ENCODE data around the gene TCHHL1. TPM values are rescaled to one million over a fixed set of nuclear protein-coding genes. Genes with fewer than 3 reads are reported as not detected.

The TCHHL1 gene
- total RNA-seq, 2 donors from 2014 or later: not detected

- Mint-ChIP-seq H3K4me3 (no peak overlapping the region), H3K4me1 (ENCODE audit: low read depth in 2 of 2) (no peaks in the 10 kb centered on the region), H3K27ac (no peak overlapping the region), H3K36me3 (no peaks in the 10 kb centered on the region), H3K27me3 (peaks cover 35 to 42% of the 10 kb centered on the region in 2 donors), H3K9me3 (no peaks in the 10 kb centered on the region)
- DNase-seq (ENCODE audit: low spot score) (no peak), ATAC-seq (no peak)
Measured at GRCh38 chr1:152067929-152068328, 20.9 kb downstream of the TCHHL1 start.

DNA sequence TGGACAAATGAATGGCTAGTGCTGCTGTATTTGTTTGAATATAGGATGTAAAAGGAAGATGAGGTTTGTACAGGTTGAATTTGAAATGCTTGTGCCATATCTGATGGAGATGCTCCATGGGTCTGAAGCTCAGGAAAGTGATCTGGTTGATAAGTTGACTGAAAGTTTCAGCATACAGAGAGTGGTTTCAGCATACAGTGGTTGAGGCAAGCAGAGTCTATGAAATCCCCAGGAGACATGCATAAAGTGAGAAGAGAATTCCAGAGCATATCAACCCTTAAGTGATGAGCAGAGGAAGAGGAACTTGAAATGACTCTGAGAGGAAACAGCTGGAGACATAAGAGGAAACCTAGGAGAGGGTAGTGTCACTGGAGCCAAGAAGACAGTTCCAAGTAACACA is 21.7 kb downstream of the TCHHL1 start:
- H3K27me3 Mint-ChIP-seq: peaks cover 34 to 38% of the 10 kb centered on the region in 2 donors
- H3K4me1 Mint-ChIP-seq (ENCODE audit: low read depth in 2 of 2): no peaks in the 10 kb centered on the region
- H3K9me3 Mint-ChIP-seq: no peaks in the 10 kb centered on the region
- H3K27ac Mint-ChIP-seq: no peak overlapping the region
- DNase-seq (ENCODE audit: low spot score) (no peak), ATAC-seq (no peak)
- no peaks in the 10 kb centered on the region for H3K36me3 Mint-ChIP-seq
- H3K4me3 Mint-ChIP-seq: no peak overlapping the region

DNA sequence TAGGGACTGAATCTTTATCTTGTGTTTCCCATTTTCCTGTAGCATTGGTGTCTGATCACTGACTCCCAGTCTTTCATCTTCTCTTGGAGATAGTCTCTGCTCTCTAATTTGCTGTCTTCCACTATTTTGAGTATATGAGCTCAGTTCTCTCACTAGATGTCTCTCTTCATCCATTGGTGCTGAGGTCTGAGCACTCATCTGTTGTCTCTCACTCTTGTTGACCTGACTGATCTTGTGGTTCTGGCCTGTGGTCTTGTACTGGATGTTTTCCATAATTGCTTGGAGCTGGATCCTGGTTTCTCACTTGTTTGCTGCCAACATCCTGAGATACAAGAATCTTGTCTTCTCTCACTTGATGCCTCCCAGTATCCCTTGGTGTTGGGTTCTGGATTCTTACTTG is 26.9 kb downstream of the TCHHL1 start:
- ATAC-seq (no peak), DNase-seq (ENCODE audit: low spot score) (no peak)
- no peak overlapping the region for H3K27ac Mint-ChIP-seq
- H3K27me3 Mint-ChIP-seq: peaks cover 23 to 31% of the 10 kb centered on the region in 2 donors
- no peaks in the 10 kb centered on the region for H3K4me1 Mint-ChIP-seq (ENCODE audit: low read depth in 2 of 2)
- no peaks in the 10 kb centered on the region for H3K36me3 Mint-ChIP-seq
- H3K4me3 Mint-ChIP-seq: no peak overlapping the region
- H3K9me3 Mint-ChIP-seq: no peaks in the 10 kb centered on the region

DNA sequence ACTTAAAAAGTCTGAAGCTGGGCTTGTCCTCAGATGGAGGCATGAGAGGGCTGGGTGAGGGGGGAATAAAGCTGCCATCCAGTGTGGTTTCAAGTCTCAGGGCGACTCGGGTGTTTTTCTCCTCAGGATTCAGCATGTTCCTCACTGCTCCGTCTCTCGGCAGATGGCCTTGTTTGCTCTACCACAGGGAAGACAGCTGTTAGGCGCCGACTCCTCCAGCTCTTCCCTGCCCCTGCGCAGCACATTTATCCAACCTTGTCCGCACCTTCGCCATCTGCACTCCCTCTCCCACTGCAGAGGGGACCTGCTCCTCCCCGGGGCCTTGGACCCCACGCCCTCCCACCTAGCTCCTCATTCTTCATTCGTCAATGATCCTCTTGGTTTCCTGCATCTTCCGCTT is 35.5 kb downstream of the TCHHL1 start:
- ATAC-seq (no peak), DNase-seq (ENCODE audit: low spot score) (no peak)
- no peak overlapping the region for H3K27ac Mint-ChIP-seq
- H3K27me3 Mint-ChIP-seq: peaks cover 21 to 32% of the 10 kb centered on the region in 2 donors
- H3K9me3 Mint-ChIP-seq: no peaks in the 10 kb centered on the region
- H3K4me1 Mint-ChIP-seq (ENCODE audit: low read depth in 2 of 2): peaks cover 16 to 23% of the 10 kb centered on the region in 2 donors
- H3K4me3 Mint-ChIP-seq: no peak overlapping the region
- no peaks in the 10 kb centered on the region for H3K36me3 Mint-ChIP-seq

DNA sequence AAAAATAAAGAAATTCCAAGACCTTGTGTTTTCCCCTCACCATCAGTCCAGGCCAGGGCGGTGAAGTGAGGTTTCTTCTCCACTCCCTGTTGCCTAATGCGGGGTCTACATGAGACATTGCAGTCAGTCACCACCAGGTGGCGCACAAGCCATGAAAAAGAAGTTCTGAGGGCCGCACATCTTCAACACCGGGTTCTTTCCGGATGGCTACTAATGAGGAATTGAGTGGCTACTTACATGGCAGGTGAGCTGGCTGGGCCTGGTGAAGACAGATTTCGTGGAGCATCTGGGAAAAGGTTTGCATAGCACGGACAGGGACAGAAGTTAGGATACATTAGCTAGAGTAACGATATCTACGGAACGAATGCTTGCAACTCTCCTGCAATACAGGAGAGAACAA is 36.3 kb downstream of the TCHHL1 start:
- Mint-ChIP-seq H3K27me3 (peaks cover 16 to 26% of the 10 kb centered on the region in 2 donors), H3K4me3 (no peak overlapping the region), H3K27ac (no peak overlapping the region), H3K4me1 (ENCODE audit: low read depth in 2 of 2) (peaks cover 24 to 30% of the 10 kb centered on the region in 2 donors), H3K9me3 (no peaks in the 10 kb centered on the region), H3K36me3 (no peaks in the 10 kb centered on the region)
- ATAC-seq (no peak), DNase-seq (ENCODE audit: low spot score) (peak; percentile 83)

GRCh38 chr1:152050886-152051675 is 37.8 kb downstream of the TCHHL1 start:
- Mint-ChIP-seq H3K4me1 (ENCODE audit: low read depth in 2 of 2) (peaks cover 25 to 33% of the 10 kb centered on the region in 2 donors), H3K4me3 (no peak overlapping the region), H3K36me3 (no peaks in the 10 kb centered on the region), H3K9me3 (no peaks in the 10 kb centered on the region), H3K27me3 (peaks cover 12 to 20% of the 10 kb centered on the region in 2 donors), H3K27ac (peak overlapping the region in 1 of 2 donors; percentile 78)
- DNase-seq (ENCODE audit: low spot score) (no peak), ATAC-seq (no peak)

- H3K9me3 Mint-ChIP-seq: no peaks in the 10 kb centered on the region
- peaks cover 25 to 33% of the 10 kb centered on the region in 2 donors for H3K4me1 Mint-ChIP-seq (ENCODE audit: low read depth in 2 of 2)
- peaks cover 8 to 10% of the 10 kb centered on the region in 2 donors for H3K27me3 Mint-ChIP-seq
Measured at GRCh38 chr1:152049291-152050083, 39.4 kb downstream of the TCHHL1 start.

DNA sequence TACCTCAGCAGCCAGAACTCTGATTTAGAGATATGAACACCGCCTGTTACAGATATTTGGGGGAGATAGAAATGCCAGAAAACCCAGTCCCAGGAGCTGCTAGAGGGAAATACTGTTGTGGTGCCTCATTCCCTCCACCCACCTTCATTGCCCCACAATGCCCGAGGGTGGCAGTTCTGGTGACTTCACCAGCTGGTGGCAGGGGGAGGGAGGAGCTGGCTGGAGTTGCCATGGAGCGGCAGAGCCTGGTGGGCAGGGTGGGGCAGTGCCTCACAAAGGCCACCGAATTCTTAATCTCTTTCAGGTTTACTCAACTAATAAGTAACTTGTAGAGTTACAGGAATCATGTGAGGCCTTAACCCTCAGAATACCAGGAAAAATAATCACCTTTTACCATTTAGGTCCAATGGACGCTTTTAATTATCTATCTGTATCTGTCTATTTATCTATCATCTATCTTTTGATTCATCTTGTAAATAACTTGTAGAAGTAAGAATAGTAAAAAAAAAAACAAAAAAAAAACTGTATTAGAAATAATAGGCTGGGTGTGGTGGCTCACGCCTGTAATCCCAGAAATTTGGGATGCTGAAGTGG is 40.4 kb downstream of the TCHHL1 start:
- Mint-ChIP-seq H3K4me1 (ENCODE audit: low read depth in 2 of 2) (peaks cover 25 to 33% of the 10 kb centered on the region in 2 donors), H3K9me3 (no peaks in the 10 kb centered on the region), H3K27me3 (peaks cover 2% of the 10 kb centered on the region in 2 donors), H3K27ac (peak overlapping the region; percentile 95 to 97), H3K36me3 (no peaks in the 10 kb centered on the region), H3K4me3 (peak overlapping the region; percentile 78)
- ATAC-seq: peak; percentile 52 to 64
- peak; percentile 77 for DNase-seq (ENCODE audit: low spot score)

More at GRCh38 chr1:152049291-152050083, 39.4 kb downstream of the TCHHL1 start:
- ATAC-seq (no peak), DNase-seq (ENCODE audit: low spot score) (no peak)
- peak overlapping the region; percentile 66 for H3K4me3 Mint-ChIP-seq
- peak overlapping the region; percentile 78 to 80 for H3K27ac Mint-ChIP-seq
- H3K36me3 Mint-ChIP-seq: no peaks in the 10 kb centered on the region

DNA sequence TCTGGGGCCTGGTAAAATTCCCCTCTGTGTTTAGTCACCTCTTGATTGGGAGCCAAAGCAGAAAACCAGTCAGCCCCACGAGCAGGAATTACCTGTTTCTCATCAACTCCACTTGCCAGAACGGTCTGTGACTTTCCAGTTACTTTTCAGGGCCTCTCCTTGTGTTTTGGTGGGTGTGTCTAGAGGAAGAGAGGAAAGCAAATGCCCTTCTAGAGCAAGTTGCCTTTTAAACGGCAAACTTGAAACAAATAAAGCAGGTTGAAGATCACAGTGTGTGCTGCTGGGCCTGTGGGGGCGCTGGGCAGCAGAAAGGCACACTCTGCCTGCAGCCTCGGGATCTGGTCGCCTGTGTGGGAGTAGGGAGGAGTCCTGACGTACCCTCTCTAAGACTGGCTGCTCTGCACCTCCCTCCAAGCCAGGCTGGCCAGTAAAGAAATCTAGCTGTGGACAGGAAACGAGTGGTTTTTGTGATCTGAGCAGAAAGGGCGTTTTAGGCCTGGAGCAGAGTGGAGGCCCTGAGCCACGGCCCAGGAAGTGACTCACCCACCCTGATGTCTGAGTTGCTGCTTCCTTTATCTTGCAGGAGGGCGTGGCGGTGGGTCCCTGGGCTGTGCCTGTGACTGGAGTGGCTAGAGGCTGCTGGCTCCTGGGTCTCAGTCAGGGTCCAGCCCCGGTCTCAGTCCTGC is 41.0 kb downstream of the TCHHL1 start:
- peak; percentile 97 for ATAC-seq
- H3K4me3 Mint-ChIP-seq: peak overlapping the region; percentile 78
- H3K27ac Mint-ChIP-seq: peak overlapping the region; percentile 95 to 97
- H3K36me3 Mint-ChIP-seq: no peaks in the 10 kb centered on the region
- peak; percentile 96 for DNase-seq (ENCODE audit: low spot score)
- no peaks in the 10 kb centered on the region for H3K9me3 Mint-ChIP-seq
- H3K27me3 Mint-ChIP-seq: no peaks in the 10 kb centered on the region
- H3K4me1 Mint-ChIP-seq (ENCODE audit: low read depth in 2 of 2): peaks cover 25 to 33% of the 10 kb centered on the region in 2 donors

GRCh38 chr1:152047413-152047729 is 41.5 kb downstream of the TCHHL1 start:
- H3K36me3 Mint-ChIP-seq: no peaks in the 10 kb centered on the region
- H3K4me3 Mint-ChIP-seq: peak overlapping the region; percentile 78
- no peaks in the 10 kb centered on the region for H3K9me3 Mint-ChIP-seq
- H3K4me1 Mint-ChIP-seq (ENCODE audit: low read depth in 2 of 2): peaks cover 22 to 28% of the 10 kb centered on the region in 2 donors
- ATAC-seq (no peak), DNase-seq (ENCODE audit: low spot score) (no peak)
- H3K27ac Mint-ChIP-seq: peak overlapping the region; percentile 95 to 97
- H3K27me3 Mint-ChIP-seq: no peaks in the 10 kb centered on the region

GRCh38 chr1:152044386-152044785 is 44.5 kb downstream of the TCHHL1 start:
- Mint-ChIP-seq H3K27ac (no peak overlapping the region), H3K4me3 (no peak overlapping the region)
- no peak for DNase-seq (ENCODE audit: low spot score)

GRCh38 chr1:152043870-152044269 is 45.0 kb downstream of the TCHHL1 start:
- no peak overlapping the region for H3K27ac Mint-ChIP-seq
- ATAC-seq: no peak

More at GRCh38 chr1:152044386-152044785, 44.5 kb downstream of the TCHHL1 start:
- no peaks in the 10 kb centered on the region for H3K9me3 Mint-ChIP-seq
- no peaks in the 10 kb centered on the region for H3K36me3 Mint-ChIP-seq
- no peaks in the 10 kb centered on the region for H3K27me3 Mint-ChIP-seq
- no peak for ATAC-seq
- H3K4me1 Mint-ChIP-seq (ENCODE audit: low read depth in 2 of 2): peaks cover 11 to 14% of the 10 kb centered on the region in 2 donors

DNA sequence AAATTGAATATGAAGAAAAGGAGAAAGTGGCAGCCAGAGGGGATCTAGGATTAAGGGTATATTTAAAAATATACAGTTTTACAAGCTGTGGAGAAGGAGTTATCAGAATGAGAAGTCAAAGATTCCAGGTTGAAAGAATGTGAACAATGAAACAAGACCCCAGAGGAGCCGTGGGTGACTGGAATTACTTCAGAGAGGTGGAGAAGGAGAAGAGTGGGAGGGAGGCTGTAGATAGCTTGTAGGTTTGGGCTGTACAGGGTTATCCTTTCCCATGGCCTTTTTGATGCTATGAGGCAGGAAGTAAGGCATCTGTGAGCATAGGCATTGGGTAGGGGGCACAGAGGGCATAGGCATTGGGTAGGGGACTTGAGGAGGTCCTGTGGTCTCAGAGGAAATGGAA is 46.8 kb downstream of the TCHHL1 start:
- Mint-ChIP-seq H3K4me3 (no peak overlapping the region), H3K27me3 (no peaks in the 10 kb centered on the region), H3K36me3 (no peaks in the 10 kb centered on the region), H3K9me3 (no peaks in the 10 kb centered on the region), H3K4me1 (ENCODE audit: low read depth in 2 of 2) (peaks cover 0 to 1% of the 10 kb centered on the region in 2 donors), H3K27ac (no peak overlapping the region)
- ATAC-seq (no peak), DNase-seq (ENCODE audit: low spot score) (no peak)

More at GRCh38 chr1:152043870-152044269, 45.0 kb downstream of the TCHHL1 start:
- Mint-ChIP-seq H3K4me3 (no peak overlapping the region), H3K27me3 (no peaks in the 10 kb centered on the region), H3K9me3 (no peaks in the 10 kb centered on the region), H3K36me3 (no peaks in the 10 kb centered on the region), H3K4me1 (ENCODE audit: low read depth in 2 of 2) (peaks cover 11 to 14% of the 10 kb centered on the region in 2 donors)
- no peak for DNase-seq (ENCODE audit: low spot score)
